ENCODE data around the gene LYPD6B.

The LYPD6B gene

GRCh38 chr2:149161481-149162225 lies 123.2 kb downstream of the LYPD6B start:
- DNase-seq (ENCODE audit: low read depth in 2 of 2), result no peak

GRCh38 chr2:149164296-149164695 lies 125.8 kb downstream of the LYPD6B start:
- DNase-seq (ENCODE audit: low read depth in 2 of 2), result no peak

- no peak for DNase-seq (ENCODE audit: low read depth in 2 of 2)
These were observed 126.3 kb downstream of the LYPD6B start for GRCh38 chr2:149164827-149165226.

- peak in 1 of 2 donors; percentile 6 for DNase-seq (ENCODE audit: low read depth in 2 of 2)
These were observed 128.7 kb downstream of the LYPD6B start for GRCh38 chr2:149167001-149167780.

GRCh38 chr2:149167941-149168340 lies 129.4 kb downstream of the LYPD6B start:
- DNase-seq (ENCODE audit: low read depth in 2 of 2), result no peak

- DNase-seq (ENCODE audit: low read depth in 2 of 2), result no peak
These were observed 131.2 kb downstream of the LYPD6B start for GRCh38 chr2:149169656-149170055.

GRCh38 chr2:149170156-149170555 lies 131.7 kb downstream of the LYPD6B start:
- no peak for DNase-seq (ENCODE audit: low read depth in 2 of 2)

- no peak for DNase-seq (ENCODE audit: low read depth in 2 of 2)
These were observed 132.4 kb downstream of the LYPD6B start for GRCh38 chr2:149170911-149171310.

GRCh38 chr2:149173220-149173619 lies 134.7 kb downstream of the LYPD6B start:
- DNase-seq (ENCODE audit: low read depth in 2 of 2), result no peak

GRCh38 chr2:149175956-149176355 lies 137.5 kb downstream of the LYPD6B start:
- DNase-seq (ENCODE audit: low read depth in 2 of 2), result no peak

GRCh38 chr2:149178612-149179011 lies 140.1 kb downstream of the LYPD6B start:
- DNase-seq (ENCODE audit: low read depth in 2 of 2), result no peak

GRCh38 chr2:149180226-149180875 lies 141.9 kb downstream of the LYPD6B start:
- no peak for DNase-seq (ENCODE audit: low read depth in 2 of 2)

GRCh38 chr2:149183187-149183586 lies 144.7 kb downstream of the LYPD6B start:
- no peak for DNase-seq (ENCODE audit: low read depth in 2 of 2)

GRCh38 chr2:149184991-149185390 lies 146.5 kb downstream of the LYPD6B start:
- DNase-seq (ENCODE audit: low read depth in 2 of 2), result no peak

GRCh38 chr2:149185942-149186490 lies 147.5 kb downstream of the LYPD6B start:
- DNase-seq (ENCODE audit: low read depth in 2 of 2), result no peak

GRCh38 chr2:149187057-149187456 lies 148.6 kb downstream of the LYPD6B start:
- DNase-seq (ENCODE audit: low read depth in 2 of 2), result no peak

GRCh38 chr2:149188291-149188690 lies 149.8 kb downstream of the LYPD6B start:
- DNase-seq (ENCODE audit: low read depth in 2 of 2), result no peak

GRCh38 chr2:149189769-149190168 lies 151.3 kb downstream of the LYPD6B start:
- no peak for DNase-seq (ENCODE audit: low read depth in 2 of 2)

- no peak for DNase-seq (ENCODE audit: low read depth in 2 of 2)
These were observed 153.4 kb downstream of the LYPD6B start for GRCh38 chr2:149191915-149192314.

GRCh38 chr2:149192427-149192826 lies 153.9 kb downstream of the LYPD6B start:
- no peak for DNase-seq (ENCODE audit: low read depth in 2 of 2)

GRCh38 chr2:149200109-149200520 lies 161.6 kb downstream of the LYPD6B start:
- no peak for DNase-seq (ENCODE audit: low read depth in 2 of 2)

- DNase-seq (ENCODE audit: low read depth in 2 of 2), result no peak
These were observed 166.2 kb downstream of the LYPD6B start for GRCh38 chr2:149204686-149205085.

Data from activated CD4-positive, alpha-beta T cell treated with anti-CD3 and anti-CD28 coated beads for 24 hours (primary cell).